PFSK-1 (cell line): ENCODE data around the gene SSBP1.

Experiments
- FOXP2 ChIP-seq: optimal IDR thresholded peaks from 2 replicates; pipeline ENCODE3; 2011; ENCODE audit warnings: borderline replicate concordance, control low read depth, inconsistent platforms; ENCODE audit not compliant: insufficient read depth; ENCODE audit errors: extremely low read length, extremely low read depth
- POLR2AphosphoS5 ChIP-seq: IDR thresholded peaks from 2 replicates; pipeline ENCODE4 v1.6.1; 2012; ENCODE audit warnings: low read depth, mild to moderate bottlenecking, control low read depth, low read length, moderate library complexity

DNA sequence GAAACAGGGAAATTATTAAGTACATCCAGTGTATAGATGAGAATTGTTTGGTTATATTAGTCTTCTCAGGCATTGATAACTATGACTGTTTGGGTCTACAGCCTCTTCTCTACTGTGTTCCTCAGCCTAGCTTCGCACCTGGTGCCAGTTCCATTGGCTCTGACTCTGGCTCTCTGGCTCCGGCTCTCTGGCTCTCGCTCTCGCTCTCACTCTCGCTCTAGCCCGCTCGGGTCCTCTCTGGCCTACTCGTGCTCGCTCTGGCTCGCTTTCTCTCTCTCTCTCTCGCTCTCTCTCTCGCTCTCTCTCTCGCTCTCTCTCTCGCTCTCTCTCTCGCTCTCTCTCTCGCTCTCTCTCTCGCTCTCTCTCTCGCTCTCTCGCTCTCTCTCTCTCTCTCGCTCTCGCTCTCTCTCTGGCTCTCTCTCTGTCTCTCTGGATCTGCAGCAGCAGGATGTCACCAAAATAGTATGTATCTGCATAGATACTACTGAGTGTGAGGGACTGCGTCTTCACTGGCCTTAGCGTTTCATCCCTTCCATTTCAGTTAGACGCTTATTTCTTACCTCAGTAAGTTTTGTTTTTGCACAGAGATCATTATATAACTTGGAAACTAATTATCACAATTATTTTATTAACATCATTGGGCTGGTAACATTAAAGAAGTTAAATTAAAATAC is 6.5 kb upstream of the SSBP1 start:
- no peak for TF ChIP-seq POLR2AphosphoS5
- no peak for TF ChIP-seq FOXP2
